GM12878 (cell line): ENCODE data around the gene AP1M1. TPM values are rescaled to one million over a fixed set of nuclear protein-coding genes. Genes with fewer than 3 reads are reported as not detected.

ENCODE experiments used
- BHLHE40 ChIP-seq, 2 experiments: fragments of 450-650 bp in 1 of 2; IDR thresholded peaks; 2 replicates each; pipeline ENCODE4 v1.6.1; 2011 to 2017; ENCODE audit warnings: low read depth in 2 of 2, borderline replicate concordance in 1 of 2, improper control_type of control experiment in 1 of 2, low read length in 1 of 2, mild to moderate bottlenecking in 1 of 2
- IRF4 ChIP-seq: IDR thresholded peaks from 2 replicates; pipeline ENCODE4 v1.6.1; 2011; ENCODE audit warnings: low read depth, low read length
- TBL1XR1 ChIP-seq: IDR thresholded peaks from 2 replicates; pipeline ENCODE4 v1.6.1; 2012; ENCODE audit warnings: low read depth, low read length, improper control_type of control experiment
- TCF12 ChIP-seq: IDR thresholded peaks from 2 replicates; pipeline ENCODE4 v1.6.1; 2011; ENCODE audit warnings: low read depth, mild to moderate bottlenecking, low read length
- ZNF592 ChIP-seq: fragments of 450-650 bp; IDR thresholded peaks from 2 replicates; pipeline ENCODE4 v1.6.1; 2017; ENCODE audit warnings: mild to moderate bottlenecking, moderate library complexity
- polyA plus RNA-seq, 11 experiments: library from polyadenylated mRNA; depleted of rRNA in 4 of 11; unstranded in 6 of 11; stranded (reverse) in 5 of 11; fragments of >200 nt; fragmentation: Nextera tagmentation in 4 of 11; fragmentation: Illumina TruSeq in 1 of 11; extraction: Ambion mirVana in 4 of 11; extraction: Trizol in 1 of 11; gene quantifications; 1 replicate in 1 of 11; 2 replicates in 10 of 11; pipeline versions ENCODE4 v1.2.1 to v1.2.3, GENCODE V29; 2011 to 2016; ENCODE audit warnings: inconsistent platforms in 2 of 11, missing spikeins in 2 of 11, low read depth in 1 of 11
- total RNA-seq, 4 experiments: library from RNA; depleted of rRNA in 3 of 4; stranded (reverse); fragments of >200 nt in 3 of 4; fragmentation: Illumina TruSeq in 1 of 4; extraction: Trizol in 1 of 4; gene quantifications; 2 replicates each; pipeline versions ENCODE4 v1.2.1 to v1.2.3, GENCODE V29; 2013 to 2021

Gene AP1M1
- total and polyA plus RNA-seq, 10 of the 15 experiments (the other 5 are each of a cell fraction or from before 2014, with no cell fraction given) = 1.0 to 116 (median 44.7) TPM

GRCh38 chr19:16202320-16203255 is 4.9 kb downstream of the AP1M1 start (continued):
- TF ChIP-seq BHLHE40 (IDR thresholded peaks at IDR 0.05; ENCODE audit: borderline replicate concordance in 1 of 2, low read depth in 2 of 2, low read length in 1 of 2) (peak in 1 of 2 experiments; percentile 32; a peak in 1 of 4 replicates), IRF4 (0 out of 2 replicates have a peak, but pooled peaks have one; percentile 37), TCF12 (no peak), TBL1XR1 (no peak), ZNF592 (no peak)
